PFSK-1 (cell line): ENCODE measurements around the gene TNFRSF1A.

Experiments used
- FOXP2 ChIP-seq: optimal IDR thresholded peaks from 2 replicates; pipeline ENCODE3; 2011; ENCODE audit warnings: borderline replicate concordance, control low read depth, inconsistent platforms; ENCODE audit not compliant: insufficient read depth; ENCODE audit errors: extremely low read length, extremely low read depth
- POLR2AphosphoS5 ChIP-seq: IDR thresholded peaks from 2 replicates; pipeline ENCODE4 v1.6.1; 2012; ENCODE audit warnings: low read depth, mild to moderate bottlenecking, control low read depth, low read length, moderate library complexity
- SIN3A ChIP-seq: IDR thresholded peaks from 2 replicates; pipeline ENCODE4 v1.6.1; 2012; ENCODE audit warnings: mild to moderate bottlenecking, low read length, moderate library complexity, borderline replicate concordance; ENCODE audit not compliant: insufficient read depth
- TAF1 ChIP-seq: IDR thresholded peaks from 2 replicates; pipeline ENCODE4 v1.6.1; 2012; ENCODE audit warnings: low read length, control low read depth, borderline replicate concordance; ENCODE audit not compliant: insufficient read depth
- TF ChIP-seq, protein P1 (sequence below), 2 experiments: IDR thresholded peaks; 2 replicates each; pipeline versions ENCODE4 v1.6.1 to v1.8.0; 2011 to 2012; ENCODE audit warnings: low read depth in 2 of 2, low read length in 2 of 2, control low read depth in 1 of 2, inconsistent platforms in 1 of 2, mild to moderate bottlenecking in 1 of 2, moderate library complexity in 1 of 2; ENCODE audit not compliant: insufficient read depth in 1 of 2

The TNFRSF1A gene

GRCh38 chr12:6285063-6285477 is 56.8 kb downstream of the TNFRSF1A start:
- TF ChIP-seq POLR2AphosphoS5 (no peak), FOXP2 (no peak), SIN3A (no peak), TAF1 (no peak)
- TF ChIP-seq, protein P1, sequence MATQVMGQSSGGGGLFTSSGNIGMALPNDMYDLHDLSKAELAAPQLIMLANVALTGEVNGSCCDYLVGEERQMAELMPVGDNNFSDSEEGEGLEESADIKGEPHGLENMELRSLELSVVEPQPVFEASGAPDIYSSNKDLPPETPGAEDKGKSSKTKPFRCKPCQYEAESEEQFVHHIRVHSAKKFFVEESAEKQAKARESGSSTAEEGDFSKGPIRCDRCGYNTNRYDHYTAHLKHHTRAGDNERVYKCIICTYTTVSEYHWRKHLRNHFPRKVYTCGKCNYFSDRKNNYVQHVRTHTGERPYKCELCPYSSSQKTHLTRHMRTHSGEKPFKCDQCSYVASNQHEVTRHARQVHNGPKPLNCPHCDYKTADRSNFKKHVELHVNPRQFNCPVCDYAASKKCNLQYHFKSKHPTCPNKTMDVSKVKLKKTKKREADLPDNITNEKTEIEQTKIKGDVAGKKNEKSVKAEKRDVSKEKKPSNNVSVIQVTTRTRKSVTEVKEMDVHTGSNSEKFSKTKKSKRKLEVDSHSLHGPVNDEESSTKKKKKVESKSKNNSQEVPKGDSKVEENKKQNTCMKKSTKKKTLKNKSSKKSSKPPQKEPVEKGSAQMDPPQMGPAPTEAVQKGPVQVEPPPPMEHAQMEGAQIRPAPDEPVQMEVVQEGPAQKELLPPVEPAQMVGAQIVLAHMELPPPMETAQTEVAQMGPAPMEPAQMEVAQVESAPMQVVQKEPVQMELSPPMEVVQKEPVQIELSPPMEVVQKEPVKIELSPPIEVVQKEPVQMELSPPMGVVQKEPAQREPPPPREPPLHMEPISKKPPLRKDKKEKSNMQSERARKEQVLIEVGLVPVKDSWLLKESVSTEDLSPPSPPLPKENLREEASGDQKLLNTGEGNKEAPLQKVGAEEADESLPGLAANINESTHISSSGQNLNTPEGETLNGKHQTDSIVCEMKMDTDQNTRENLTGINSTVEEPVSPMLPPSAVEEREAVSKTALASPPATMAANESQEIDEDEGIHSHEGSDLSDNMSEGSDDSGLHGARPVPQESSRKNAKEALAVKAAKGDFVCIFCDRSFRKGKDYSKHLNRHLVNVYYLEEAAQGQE (IDR thresholded peaks at IDR 0.05; ENCODE audit: insufficient read depth in 1 of 2, low read depth in 2 of 2, low read length in 2 of 2) = no peak

GRCh38 chr12:6284273-6284672 is 57.6 kb downstream of the TNFRSF1A start:
- no peak for TF ChIP-seq SIN3A

- TF ChIP-seq FOXP2 (no peak), SIN3A (no peak), POLR2AphosphoS5 (no peak), TAF1 (no peak)
- TF ChIP-seq, protein P1 (IDR thresholded peaks at IDR 0.05; ENCODE audit: insufficient read depth in 1 of 2, low read depth in 2 of 2, low read length in 2 of 2) = no peak
These were observed 59.4 kb downstream of the TNFRSF1A start for GRCh38 chr12:6282453-6282840.

DNA sequence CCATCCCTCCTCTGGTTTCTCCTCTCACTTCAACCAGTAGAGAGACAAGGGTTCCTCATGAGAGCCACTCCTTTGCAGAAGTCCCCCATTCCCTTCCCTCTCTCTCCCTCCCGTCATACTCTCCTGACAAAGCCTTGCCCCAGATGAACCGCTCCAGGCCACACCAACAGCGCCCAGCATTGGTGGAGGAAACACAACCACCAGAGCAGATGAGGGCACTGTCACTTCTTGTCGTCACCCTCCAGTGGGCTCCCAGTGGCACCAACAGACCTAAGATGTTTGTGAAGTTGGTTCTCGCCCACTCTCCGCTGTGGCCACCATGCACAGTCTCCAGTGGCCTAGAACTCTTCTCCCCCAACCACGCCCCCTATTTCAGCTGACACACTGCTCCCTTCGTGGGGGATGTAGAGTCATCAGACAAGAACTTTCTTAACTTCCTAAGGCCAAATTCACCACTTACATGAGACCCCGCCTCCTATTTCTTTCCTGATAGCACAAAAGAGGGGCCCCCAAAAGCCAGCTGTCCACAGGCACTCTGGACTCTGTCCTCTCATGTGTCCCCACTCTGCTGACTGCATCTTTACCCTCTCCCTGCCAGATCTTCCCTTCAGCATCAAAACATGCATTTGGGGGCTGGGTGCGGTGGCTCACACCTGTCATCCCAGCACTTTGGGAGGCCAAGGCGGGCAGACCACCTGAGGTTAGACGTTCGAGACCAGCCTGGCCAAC is 60.6 kb downstream of the TNFRSF1A start:
- TF ChIP-seq SIN3A = no peak
- TF ChIP-seq, protein P1 (IDR thresholded peaks at IDR 0.05; ENCODE audit: insufficient read depth in 1 of 2, low read depth in 2 of 2, low read length in 2 of 2) = no peak
- TF ChIP-seq FOXP2 = no peak
- TF ChIP-seq POLR2AphosphoS5 = no peak
- TF ChIP-seq TAF1 = no peak

DNA sequence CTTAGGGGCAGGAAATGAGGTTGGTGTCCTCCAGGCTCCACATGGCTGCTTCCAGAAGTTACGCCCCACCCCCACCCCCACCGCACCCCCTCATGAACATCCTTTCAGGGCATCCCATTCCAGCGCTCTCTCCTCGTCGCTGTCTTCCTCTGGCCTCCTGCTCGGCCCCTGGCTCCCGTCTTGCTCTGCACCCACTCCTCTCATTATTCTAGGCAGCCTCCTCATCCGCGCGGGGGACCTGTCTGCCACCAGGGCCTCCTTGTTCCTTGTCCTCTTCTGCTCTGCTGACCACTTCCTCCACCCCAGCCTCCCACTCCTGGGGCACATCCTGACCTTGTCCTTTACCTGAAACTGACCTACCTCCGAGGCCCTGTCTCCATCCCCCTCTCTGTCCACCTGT is 61.2 kb downstream of the TNFRSF1A start:
- TF ChIP-seq SIN3A = no peak
- TF ChIP-seq, protein P1 (IDR thresholded peaks at IDR 0.05; ENCODE audit: insufficient read depth in 1 of 2, low read depth in 2 of 2, low read length in 2 of 2) = no peak

GRCh38 chr12:6280053-6280469 is 61.8 kb downstream of the TNFRSF1A start:
- TF ChIP-seq, protein P1 (IDR thresholded peaks at IDR 0.05; ENCODE audit: insufficient read depth in 1 of 2, low read depth in 2 of 2, low read length in 2 of 2) = no peak
- no peak for TF ChIP-seq POLR2AphosphoS5
- no peak for TF ChIP-seq TAF1
- TF ChIP-seq SIN3A = no peak
- TF ChIP-seq FOXP2 = peak; percentile 16
